Suprapubic skin (tissue), 4 donors: ENCODE measurements around the gene OAF.

Experiments
- POLR2A ChIP-seq, 2 donors: fragments of 450-650 bp; IDR thresholded peaks; one replicate each; pipeline ENCODE4 v1.6.1; 2017; ENCODE audit warnings: antibody characterized with exemption in 2 of 2, mild to moderate bottlenecking in 2 of 2, moderate library complexity in 2 of 2
- POLR2AphosphoS5 ChIP-seq, 3 donors: sonication (generic); formaldehyde crosslinking; IDR thresholded peaks; one replicate each; pipeline ENCODE4 v1.6.1; 2017; ENCODE audit warnings: antibody characterized with exemption in 3 of 3
- TF ChIP-seq, protein P1 (sequence below), 2 donors: fragments of 200-600 bp in 1 of 2; fragments of 450-650 bp in 1 of 2; sonication (generic) in 1 of 2; IDR thresholded peaks; one replicate each; pipeline ENCODE4 v1.5.1; 2016 to 2019; ENCODE audit warnings: antibody characterized with exemption in 2 of 2, mild to moderate bottlenecking in 1 of 2, moderate library complexity in 1 of 2

DNA sequence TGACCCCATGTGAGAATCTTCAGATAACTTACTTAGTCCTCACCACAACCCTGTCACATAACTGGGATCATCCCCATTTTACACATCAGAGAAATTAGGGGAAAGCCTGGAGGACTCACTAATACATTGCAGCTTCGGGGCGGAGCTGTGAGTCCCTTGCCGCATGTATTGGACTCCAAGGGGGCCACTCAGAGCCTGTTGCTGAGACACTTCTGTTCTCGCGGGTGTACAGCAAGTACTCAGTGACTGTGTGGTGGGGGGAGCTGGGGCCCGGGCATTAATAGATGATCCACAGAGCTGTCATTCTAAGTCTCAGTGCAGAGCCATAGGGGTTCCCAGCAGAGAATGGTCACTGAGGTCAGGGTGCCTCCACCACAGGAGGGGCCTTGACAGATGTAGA, 13.5 kb downstream of the OAF start:
- TF ChIP-seq, protein P1, sequence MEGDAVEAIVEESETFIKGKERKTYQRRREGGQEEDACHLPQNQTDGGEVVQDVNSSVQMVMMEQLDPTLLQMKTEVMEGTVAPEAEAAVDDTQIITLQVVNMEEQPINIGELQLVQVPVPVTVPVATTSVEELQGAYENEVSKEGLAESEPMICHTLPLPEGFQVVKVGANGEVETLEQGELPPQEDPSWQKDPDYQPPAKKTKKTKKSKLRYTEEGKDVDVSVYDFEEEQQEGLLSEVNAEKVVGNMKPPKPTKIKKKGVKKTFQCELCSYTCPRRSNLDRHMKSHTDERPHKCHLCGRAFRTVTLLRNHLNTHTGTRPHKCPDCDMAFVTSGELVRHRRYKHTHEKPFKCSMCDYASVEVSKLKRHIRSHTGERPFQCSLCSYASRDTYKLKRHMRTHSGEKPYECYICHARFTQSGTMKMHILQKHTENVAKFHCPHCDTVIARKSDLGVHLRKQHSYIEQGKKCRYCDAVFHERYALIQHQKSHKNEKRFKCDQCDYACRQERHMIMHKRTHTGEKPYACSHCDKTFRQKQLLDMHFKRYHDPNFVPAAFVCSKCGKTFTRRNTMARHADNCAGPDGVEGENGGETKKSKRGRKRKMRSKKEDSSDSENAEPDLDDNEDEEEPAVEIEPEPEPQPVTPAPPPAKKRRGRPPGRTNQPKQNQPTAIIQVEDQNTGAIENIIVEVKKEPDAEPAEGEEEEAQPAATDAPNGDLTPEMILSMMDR (IDR thresholded peaks at IDR 0.05): no peak
- TF ChIP-seq POLR2A (IDR thresholded peaks at IDR 0.05) (no peak), POLR2AphosphoS5 (IDR thresholded peaks at IDR 0.05) (no peak)
